ENCODE data around the gene PRSS8.

PRSS8 gene

GRCh38 chr16:31082368-31083045, 53.0 kb downstream of the PRSS8 start:
- no peak for DNase-seq (ENCODE audit: low read depth in 3 of 3)

Data from stimulated activated CD4-positive, alpha-beta T cell treated with anti-CD3 and anti-CD28 coated beads, TNF-alpha, amount 100 ng/mL, for 24 hours (primary cell).